HEK293 (cell line): ENCODE measurements around the gene DHX8.

Experiments
- ATF2 ChIP-seq: fragments of 450-650 bp; formaldehyde crosslinking; IDR thresholded peaks from 2 replicates; pipeline ENCODE4 v1.5.1; 2016; ENCODE audit warnings: missing biosample characterization, missing genetic modification characterization, low read depth
- CTCF ChIP-seq: fragments of 450-650 bp; formaldehyde crosslinking; IDR thresholded peaks from 2 replicates; pipeline ENCODE4 v1.5.1; 2016; ENCODE audit warnings: missing biosample characterization, missing genetic modification characterization
- MEIS1 ChIP-seq: sonication (generic); formaldehyde crosslinking; IDR thresholded peaks from 2 replicates; pipeline ENCODE4 v1.8.1; 2022; ENCODE audit warnings: missing genetic modification reagents, mild to moderate bottlenecking, borderline replicate concordance
- PBX3 ChIP-seq: sonication (generic); formaldehyde crosslinking; IDR thresholded peaks from 2 replicates; pipeline ENCODE4 v1.8.1; 2022; ENCODE audit warnings: mild to moderate bottlenecking, moderate library complexity, missing genetic modification reagents
- PRDM2 ChIP-seq: fragments of 450-650 bp; formaldehyde crosslinking; IDR thresholded peaks from 2 replicates; pipeline ENCODE4 v1.5.1; 2016; ENCODE audit warnings: missing biosample characterization, missing genetic modification characterization, borderline replicate concordance
- ZNF121 ChIP-seq: fragments of 450-650 bp; formaldehyde crosslinking; IDR thresholded peaks from 2 replicates; pipeline ENCODE4 v1.5.1; 2016; ENCODE audit warnings: missing biosample characterization, missing genetic modification characterization
- ZNF302 ChIP-seq: fragments of 450-650 bp; formaldehyde crosslinking; IDR thresholded peaks from 2 replicates; pipeline ENCODE4 v1.5.1; 2016; ENCODE audit warnings: missing biosample characterization, missing genetic modification characterization, low read depth
- ZNF324 ChIP-seq: fragments of 450-650 bp; formaldehyde crosslinking; IDR thresholded peaks from 2 replicates; pipeline ENCODE4 v1.5.1; 2016; ENCODE audit warnings: missing biosample characterization, missing genetic modification characterization
- ZNF549 ChIP-seq: fragments of 450-650 bp; IDR thresholded peaks from 2 replicates; pipeline ENCODE4 v1.5.1; 2018; ENCODE audit warnings: missing biosample characterization, missing genetic modification characterization, mild to moderate bottlenecking, inconsistent platforms, moderate library complexity
- ZNF561 ChIP-seq: fragments of 450-650 bp; IDR thresholded peaks from 2 replicates; pipeline ENCODE4 v1.5.1; 2018; ENCODE audit warnings: missing biosample characterization, missing genetic modification characterization, borderline replicate concordance
- ZNF776 ChIP-seq: fragments of 450-650 bp; formaldehyde crosslinking; IDR thresholded peaks from 2 replicates; pipeline ENCODE4 v1.5.0; 2017; ENCODE audit warnings: missing biosample characterization, missing genetic modification characterization, borderline replicate concordance
- ZNF777 ChIP-seq: fragments of 450-650 bp; formaldehyde crosslinking; IDR thresholded peaks from 2 replicates; pipeline ENCODE4 v1.5.1; 2017; ENCODE audit warnings: missing biosample characterization, missing genetic modification characterization, borderline replicate concordance

GRCh38 chr17:43531082-43531378 is 47.3 kb downstream of the DHX8 start:
- TF ChIP-seq ZNF302 (tag by site-specific recombination) (no peak), ZNF121 (tag by site-specific recombination) (no peak), CTCF (tag by site-specific recombination) (no peak), MEIS1 (CRISPR knock-in tag) (no peak), ZNF324 (no peak), PRDM2 (no peak), ZNF561 (tag by site-specific recombination) (no peak), ZNF776 (tag by site-specific recombination) (no peak), PBX3 (CRISPR knock-in tag) (no peak), ATF2 (tag by site-specific recombination) (no peak), ZNF777 (tag by site-specific recombination) (no peak), ZNF549 (tag by site-specific recombination) (no peak)
